Left colon (tissue), 2 donors: ENCODE measurements around the gene CENPS. TPM values are rescaled to one million over a fixed set of nuclear protein-coding genes. Genes with fewer than 3 reads are reported as not detected.
"Not testable (repeated sequence)": the region's sequence is repeated elsewhere in the genome, so short reads cannot be mapped to it uniquely, and the experiment has no call there.

Experiments used
- ATAC-seq: fragments of 200-7000 bp; cut with Tn5 transposase; one replicate; pipeline ENCODE4 v1.9.1; 2020; ENCODE audit warnings: mild to moderate bottlenecking, moderate library complexity
- DNase-seq, 2 donors: peaks; one replicate each; pipeline ENCODE4 v3.0.0-alpha.2; 2020
- intact Hi-C, 2 donors: fragments of 100-400 bp; cut with DNase I in 1 of 2; cut with micrococcal nuclease in 1 of 2; formaldehyde crosslinking; loops; one replicate each; pipeline versions ENCODE4 v1.11.2 to v1.14.0; 2022; cut with DNase I, micrococcal nuclease
- total RNA-seq, 2 donors: library from RNA; stranded (reverse); fragmentation: NEBNext Ultra II Directional; extraction: Animal tissue kit (Norgen Biotek cat#: 25700); gene quantifications; one replicate each; pipeline ENCODE4 v1.2.1, GENCODE V29; 2021
- donor health status: DM: no; HTN: no; CAD: no.
- donor health status: DM: yes; HTN: yes; CAD: no.

CENPS gene
- total RNA-seq, 2 donors from 2014 or later = 11.8 to 11.9 TPM

GRCh38 chr1:10415211-10415930 lies 14.9 kb upstream of the CENPS start:
- intact Hi-C loops = no loop called here
- peak; percentile 96 for ATAC-seq
- DNase-seq = no peak

GRCh38 chr1:10415967-10416366 lies 14.3 kb upstream of the CENPS start:
- intact Hi-C loops, ATAC-seq, DNase-seq: not testable (repeated sequence)

GRCh38 chr1:10418741-10419140 lies 11.5 kb upstream of the CENPS start:
- ATAC-seq, intact Hi-C loops: not testable (repeated sequence)

GRCh38 chr1:10419351-10419750 lies 10.9 kb upstream of the CENPS start:
- DNase-seq (no peak), ATAC-seq (no peak)
- intact Hi-C loops = no loop called here

More at GRCh38 chr1:10418741-10419140, 11.5 kb upstream of the CENPS start:
- DNase-seq = not testable (repeated sequence)

GRCh38 chr1:10421637-10422036 lies 8.6 kb upstream of the CENPS start:
- intact Hi-C loops = no loop called here
- DNase-seq (no peak), ATAC-seq (no peak)

- intact Hi-C loops = no loop called here
- ATAC-seq (no peak), DNase-seq (no peak)
Measured at GRCh38 chr1:10424034-10424433, 6.2 kb upstream of the CENPS start.

DNA sequence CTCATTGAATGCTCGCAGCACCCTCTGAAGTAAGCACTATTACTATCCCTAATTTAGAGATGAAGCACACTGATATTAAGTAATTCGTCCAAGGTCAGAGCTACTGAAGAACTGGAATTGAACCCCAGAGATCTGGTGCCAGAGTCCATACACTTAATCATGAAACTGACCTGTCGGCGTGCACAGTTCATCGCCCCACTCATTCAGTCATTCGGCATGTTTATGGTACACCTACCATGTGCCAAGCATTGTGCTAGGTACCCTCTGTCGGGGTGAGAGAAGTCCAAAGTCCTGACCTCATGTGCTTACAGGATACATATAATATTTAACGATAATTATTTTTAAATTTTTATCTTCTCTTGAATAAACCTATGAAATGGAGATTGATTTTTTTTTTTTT lies 5.6 kb upstream of the CENPS start:
- DNase-seq = no peak
- no peak for ATAC-seq
- intact Hi-C loops = loop anchor here in 1 of 2 donors (5.0 kb wide), 1 partner anchor 47 kb away; no protein-coding TSS in a partner anchor

GRCh38 chr1:10425826-10426534 lies 4.3 kb upstream of the CENPS start:
- intact Hi-C loops = loop anchor here in 1 of 2 donors (5.0 kb wide), 1 partner anchor 49 kb away; no protein-coding TSS in a partner anchor
- not testable (repeated sequence) for ATAC-seq
- peak in 1 of 2 donors; percentile 26 for DNase-seq

- intact Hi-C loops = loop anchor here in 1 of 2 donors (5.0 kb wide), 1 partner anchor 49 kb away; no protein-coding TSS in a partner anchor
- not testable (repeated sequence) for DNase-seq, ATAC-seq
Measured at GRCh38 chr1:10426535-10426848, 3.7 kb upstream of the CENPS start.

DNA sequence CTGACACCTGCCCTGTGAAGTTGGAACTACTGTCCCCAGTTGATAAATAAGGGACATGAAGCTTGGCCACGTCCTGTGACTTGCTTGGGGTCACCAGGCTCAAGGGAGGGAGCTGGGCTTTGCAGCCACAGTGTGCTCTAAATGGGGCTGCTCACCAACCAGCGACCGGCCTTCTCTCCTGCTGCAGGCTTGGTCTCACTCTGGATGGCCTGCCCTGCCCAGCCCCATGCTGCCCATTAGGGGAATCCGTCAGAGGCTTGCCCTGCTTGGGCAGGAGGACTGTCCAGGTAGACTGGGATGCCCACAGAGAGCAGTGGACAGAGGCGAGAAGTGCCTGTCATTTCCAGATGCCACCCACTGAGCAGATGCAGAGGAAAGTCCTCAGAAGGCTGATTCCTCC lies 1.2 kb upstream of the CENPS start:
- intact Hi-C loops = loop anchor here in 1 of 2 donors (5.0 kb wide), 1 partner anchor 52 kb away; no protein-coding TSS in a partner anchor
- ATAC-seq = no peak
- no peak for DNase-seq

DNA sequence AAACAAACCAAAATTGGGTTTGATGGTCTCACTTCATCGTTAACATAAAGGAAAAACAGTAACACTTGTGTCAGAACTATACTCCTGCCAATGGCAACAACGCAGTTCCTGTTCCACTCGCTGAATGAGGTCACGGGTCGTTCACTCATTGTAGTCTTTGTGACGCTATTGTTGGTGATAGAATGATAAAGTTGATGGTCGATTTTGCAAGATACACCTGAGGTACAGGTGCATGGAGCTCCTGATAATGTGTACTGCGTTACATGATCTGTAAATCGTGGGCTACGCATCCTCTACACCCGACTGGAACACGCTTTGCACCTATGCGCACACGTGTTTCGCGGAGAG lies 391 bp upstream of the CENPS start:
- peak in 1 of 2 donors; percentile 38 for DNase-seq
- intact Hi-C loops = loop anchor here in 1 of 2 donors (5.0 to 10.0 kb wide), 2 partner anchors 53 to 65 kb away; no protein-coding TSS in a partner anchor
- peak; percentile 15 for ATAC-seq

DNA sequence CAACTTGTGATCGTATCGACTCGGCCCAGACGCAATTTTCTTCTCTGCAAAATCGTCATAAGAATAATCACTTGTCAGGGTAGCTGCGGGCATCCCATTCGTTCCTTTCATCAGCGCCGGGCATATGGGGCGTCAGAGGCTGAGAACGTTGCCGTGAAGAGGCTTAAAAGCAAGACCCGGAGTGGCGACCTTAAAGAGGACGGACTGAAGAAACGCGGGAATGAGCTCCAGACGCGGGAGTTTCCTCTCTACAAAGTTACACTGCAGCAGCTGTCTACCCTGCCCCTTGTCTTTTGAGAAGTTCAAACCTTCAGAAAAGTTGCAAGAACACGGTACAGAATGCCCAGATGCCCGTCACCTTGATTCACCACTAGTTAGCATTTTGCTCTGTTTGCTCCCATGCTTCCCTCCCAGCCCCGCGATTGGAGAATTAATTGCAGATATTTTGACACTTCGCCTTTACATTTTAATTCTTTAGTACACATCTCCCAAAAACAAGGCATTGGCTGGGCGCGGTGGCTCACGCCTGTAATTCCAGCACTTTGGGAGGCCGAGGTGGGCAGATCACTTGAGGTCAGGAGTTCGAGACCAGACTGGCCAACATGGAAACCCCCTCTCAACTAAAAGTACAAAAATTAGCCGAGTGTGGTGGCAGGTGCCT lies 967 bp downstream of the CENPS start:
- ATAC-seq = peak; percentile 10
- intact Hi-C loops = loop anchor here in 1 of 2 donors (10.0 kb wide), 1 partner anchor 64 kb away; no protein-coding TSS in a partner anchor
- DNase-seq = no peak

DNA sequence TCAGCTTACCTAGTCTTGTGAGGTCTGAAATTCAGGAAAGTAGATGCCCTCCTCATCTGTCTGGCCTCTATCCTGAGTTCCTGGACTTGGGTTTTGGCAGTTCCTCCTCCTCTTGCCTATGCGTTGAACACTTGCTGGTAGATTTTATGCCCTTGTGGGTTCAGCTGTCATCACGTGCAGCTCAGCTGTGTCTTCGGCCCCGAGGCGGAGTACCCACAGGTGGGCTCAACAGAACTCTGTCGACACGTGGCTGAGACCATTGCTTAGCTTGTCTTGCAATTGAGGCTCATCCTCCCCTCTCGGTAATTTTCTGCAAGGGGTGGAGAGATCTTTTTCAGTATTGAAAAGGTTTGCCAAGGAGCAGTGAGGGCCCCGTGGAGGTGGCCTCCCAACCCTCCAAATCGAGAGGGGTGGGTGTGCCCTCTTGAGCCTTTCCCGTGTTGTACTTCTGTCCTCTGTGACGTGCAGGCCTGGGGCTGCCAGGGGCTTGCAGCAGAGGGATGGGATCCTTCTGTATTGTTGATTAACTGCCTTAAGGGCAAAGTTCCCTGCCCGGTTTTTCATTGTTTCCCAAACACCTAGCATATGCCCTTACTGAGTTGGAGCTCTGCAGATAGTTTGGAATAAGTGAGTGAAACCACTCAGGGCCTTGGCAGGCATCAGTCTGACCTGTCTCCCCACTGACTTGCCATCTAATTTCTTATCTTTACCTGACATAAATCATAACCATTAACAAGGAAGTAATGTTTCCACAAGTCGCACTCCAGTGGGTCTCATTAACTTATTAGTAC lies 2.9 kb downstream of the CENPS start:
- no peak for DNase-seq
- ATAC-seq = no peak
- intact Hi-C loops = loop anchor here in 1 of 2 donors (10.0 kb wide), 1 partner anchor 62 kb away; no protein-coding TSS in a partner anchor

DNA sequence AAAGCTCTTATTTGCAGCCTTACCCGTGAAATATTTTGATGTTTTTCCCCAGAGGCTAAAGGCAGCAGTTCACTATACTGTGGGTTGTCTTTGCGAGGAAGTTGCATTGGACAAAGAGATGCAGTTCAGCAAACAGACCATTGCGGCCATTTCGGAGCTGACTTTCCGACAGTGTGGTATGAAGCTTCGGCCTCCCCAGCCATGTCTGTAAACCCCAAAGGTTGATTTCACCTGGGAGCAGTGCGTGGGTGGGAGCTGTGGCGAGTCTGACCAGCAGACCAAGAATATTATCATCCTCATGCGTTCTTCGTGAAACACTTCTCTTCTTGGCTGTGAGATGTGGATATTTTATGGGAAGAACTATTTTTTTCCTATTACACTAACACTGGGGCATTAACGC lies 3.6 kb downstream of the CENPS start:
- no peak for DNase-seq
- intact Hi-C loops = loop anchor here in 1 of 2 donors (10.0 kb wide), 1 partner anchor 61 kb away; no protein-coding TSS in a partner anchor
- no peak for ATAC-seq

GRCh38 chr1:10434590-10434989 lies 4.4 kb downstream of the CENPS start:
- DNase-seq (no peak), ATAC-seq (no peak)
- intact Hi-C loops = loop anchor here in 1 of 2 donors (10.0 kb wide), 1 partner anchor 60 kb away; no protein-coding TSS in a partner anchor

DNA sequence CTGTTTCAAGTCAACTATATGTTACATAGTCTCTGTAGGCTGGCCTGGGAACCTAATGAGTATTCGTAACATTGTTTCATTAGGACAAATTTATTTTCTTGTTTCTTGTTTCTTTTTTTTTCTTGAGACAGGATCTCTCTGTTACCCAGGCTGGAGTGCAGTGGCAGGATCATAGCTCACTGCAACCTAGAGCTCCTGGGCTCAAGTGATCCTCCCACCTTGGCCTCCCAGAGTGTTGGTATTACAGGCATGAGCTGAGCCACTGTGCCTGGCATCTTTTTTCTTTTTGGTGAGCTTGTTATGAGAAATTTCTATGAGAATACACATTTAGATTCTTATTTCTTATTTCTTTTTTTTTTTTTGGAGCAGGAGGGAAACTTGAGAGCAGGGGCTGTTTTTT lies 6.8 kb downstream of the CENPS start:
- intact Hi-C loops = loop anchor here in 1 of 2 donors (10.0 kb wide), 1 partner anchor 58 kb away; no protein-coding TSS in a partner anchor
- ATAC-seq = no peak
- no peak for DNase-seq

- ATAC-seq (peak; percentile 26), DNase-seq (no peak)
- intact Hi-C loops = loop anchor here in 1 of 2 donors (10.0 kb wide), 1 partner anchor 56 kb away; no protein-coding TSS in a partner anchor
Measured at GRCh38 chr1:10438677-10439163, 8.5 kb downstream of the CENPS start.

GRCh38 chr1:10440305-10440704 lies 10.1 kb downstream of the CENPS start:
- intact Hi-C loops = no loop called here
- ATAC-seq = no peak

More at GRCh38 chr1:10440305-10440704, 10.1 kb downstream of the CENPS start:
- no peak for DNase-seq
